HCT116 (cell line): ENCODE results near the gene NAV3. TPM values are rescaled to one million over a fixed set of nuclear protein-coding genes. Genes with fewer than 3 reads are reported as not detected.

Source experiments
- ATAC-seq: fragments of 200-7000 bp; cut with Tn5 transposase; 2 replicates; pipeline ENCODE4 v1.9.1; 2020; ENCODE audit warnings: mild to moderate bottlenecking, moderate library complexity
- BruUV-seq: library from RNA; stranded (reverse); fragments of 400-500 nt; replicated peaks from 2 replicates; lab custom pipeline; 2021; lab: Mats Ljungman, UMichigan
- CTCF ChIA-PET: fragments of 300-600 bp; sonication (Branson Sonifier 250); formaldehyde crosslinking; loops from one replicate; lab custom pipeline; 2021; ENCODE audit warnings: antibody characterized with exemption; lab: Charles Lee
- POLR2A ChIA-PET: fragments of 300-600, 350-600 bp; sonication (Branson Sonifier 250); formaldehyde crosslinking; loops from one replicate; lab custom pipeline; 2021; ENCODE audit warnings: antibody characterized with exemption; lab: Charles Lee
- RAD21 ChIA-PET, 2 experiments: fragments of 300-600 bp; sonication (Branson Sonifier 250); formaldehyde crosslinking; loops; one replicate each; lab custom pipeline; 2023; ENCODE audit warnings: low total read pairs in 2 of 2; ENCODE audit not compliant: uncharacterized antibody in 2 of 2, unreplicated experiment in 2 of 2, low non-redundant PET in 1 of 2; lab: Charles Lee
- DNase-seq: peaks from one replicate; pipeline ENCODE4 v3.0.0-alpha.2; 2010; ENCODE audit warnings: low read depth, low spot score
- H2AFZ ChIP-seq: fragments of 200-600 bp; shearing (Covaris generic), sonication (generic); 2 replicates; pipeline ENCODE4 v1.6.1; 2017; ENCODE audit warnings: low read depth, mixed run types, mixed read lengths, antibody characterized with exemption, low read length; ENCODE audit not compliant: poor library complexity, severe bottlenecking
- H3K27ac ChIP-seq: 2 replicates; pipeline ENCODE4 v1.5.1; 2012; ENCODE audit warnings: low read depth, low read length
- H3K27me3 ChIP-seq: fragments of 200-600 bp; sonication (generic); 2 replicates; pipeline ENCODE4 v1.6.1; 2016; ENCODE audit warnings: mixed run types, low read length, mixed read lengths; ENCODE audit not compliant: insufficient read depth
- H3K36me3 ChIP-seq, 2 experiments: fragments of 200-500 bp in 1 of 2; fragments of 200-600 bp in 1 of 2; sonication (Bioruptor generic) in 1 of 2; sonication (generic) in 1 of 2; 2 replicates each; pipeline versions ENCODE4 v1.5.1 to v1.6.1; 2014 to 2016; ENCODE audit warnings: low read length in 2 of 2, inconsistent platforms in 1 of 2, mixed read lengths in 1 of 2, mixed run types in 1 of 2; ENCODE audit not compliant: insufficient read depth in 2 of 2, control insufficient read depth in 1 of 2
- H3K4me1 ChIP-seq, 2 experiments: fragments of 200-600 bp in 1 of 2; sonication (generic) in 1 of 2; 2 replicates each; pipeline versions ENCODE4 v1.5.1 to v1.6.1; 2012 to 2017; ENCODE audit warnings: low read length in 2 of 2, inconsistent platforms in 1 of 2, mild to moderate bottlenecking in 1 of 2, mixed read lengths in 1 of 2, mixed run types in 1 of 2, moderate library complexity in 1 of 2; ENCODE audit not compliant: insufficient read depth in 2 of 2, control insufficient read depth in 1 of 2
- H3K4me2 ChIP-seq: fragments of 200-600 bp; sonication (generic); 2 replicates; pipeline ENCODE4 v1.6.1; 2017; ENCODE audit warnings: mixed run types, low read length, mixed read lengths
- H3K4me3 ChIP-seq, 2 experiments: fragments of 200-600 bp in 1 of 2; sonication (generic) in 1 of 2; replicated peaks in 1 of 2; 2 replicates each; pipeline ENCODE4 v1.5.1; 2011 to 2016; ENCODE audit warnings: low read length in 2 of 2, control low read depth in 1 of 2, low read depth in 1 of 2, mild to moderate bottlenecking in 1 of 2, mixed read lengths in 1 of 2, mixed run types in 1 of 2
- H3K79me2 ChIP-seq: fragments of 200-600 bp; sonication (generic); 2 replicates; pipeline ENCODE4 v1.6.1; 2017; ENCODE audit warnings: mild to moderate bottlenecking, mixed run types, low read length, moderate library complexity, mixed read lengths; ENCODE audit not compliant: insufficient read depth
- H3K9ac ChIP-seq: fragments of 200-600 bp; sonication (generic); 2 replicates; pipeline ENCODE4 v1.6.1; 2016; ENCODE audit warnings: low read length, mixed read lengths
- H3K9me2 ChIP-seq: fragments of 200-600 bp; sonication (generic), shearing (Covaris generic); 2 replicates; pipeline ENCODE4 v1.6.1; 2017; ENCODE audit warnings: mixed run types, mild to moderate bottlenecking, moderate library complexity; ENCODE audit not compliant: insufficient read depth
- H3K9me3 ChIP-seq, 2 experiments: fragments of 200-500 bp in 1 of 2; fragments of 200-600 bp in 1 of 2; sonication (Bioruptor generic) in 1 of 2; sonication (generic) in 1 of 2; 2 replicates each; pipeline ENCODE4 v1.6.1; 2014 to 2017; ENCODE audit warnings: low read length in 2 of 2, mixed read lengths in 2 of 2, inconsistent platforms in 1 of 2, low read depth in 1 of 2, mild to moderate bottlenecking in 1 of 2, mixed run types in 1 of 2, moderate library complexity in 1 of 2; ENCODE audit not compliant: control insufficient read depth in 1 of 2, insufficient read depth in 1 of 2
- H4K20me1 ChIP-seq: fragments of 200-600 bp; sonication (generic), shearing (Covaris generic); 2 replicates; pipeline ENCODE4 v1.6.1; 2017; ENCODE audit warnings: mixed run types, mild to moderate bottlenecking, moderate library complexity; ENCODE audit not compliant: insufficient read depth
- CBX3 ChIP-seq: IDR thresholded peaks from 2 replicates; pipeline ENCODE4 v1.6.1; 2012; ENCODE audit warnings: low read depth
- CEBPB ChIP-seq: IDR thresholded peaks from 2 replicates; pipeline ENCODE4 v1.6.1; 2012; ENCODE audit warnings: low read depth
- CTCF ChIP-seq, 3 experiments: fragments of 200-600 bp in 1 of 3; sonication (generic) in 1 of 3; IDR thresholded peaks in 2 of 3; conservative IDR thresholded peaks in 1 of 3; 2 replicates each; pipeline ENCODE4 v1.5.1; 2012 to 2017; ENCODE audit warnings: low read depth in 2 of 3, low read length in 2 of 3, antibody characterized with exemption in 1 of 3, borderline replicate concordance in 1 of 3, control low read depth in 1 of 3, mild to moderate bottlenecking in 1 of 3, mixed read lengths in 1 of 3, mixed run types in 1 of 3, moderate library complexity in 1 of 3; ENCODE audit not compliant: insufficient read depth in 1 of 3
- POLR2A ChIP-seq: IDR thresholded peaks from 2 replicates; pipeline ENCODE4 v1.7.0; 2011; ENCODE audit warnings: borderline replicate concordance; ENCODE audit not compliant: insufficient read depth, insufficient read length; ENCODE audit errors: extremely low read depth
- POLR2AphosphoS5 ChIP-seq: IDR thresholded peaks from 2 replicates; pipeline ENCODE4 v1.6.1; 2011; ENCODE audit warnings: mild to moderate bottlenecking, low read depth, low read length, moderate library complexity
- RAD21 ChIP-seq: IDR thresholded peaks from 2 replicates; pipeline ENCODE4 v1.6.1; 2012; ENCODE audit warnings: low read depth, mild to moderate bottlenecking
- SIN3A ChIP-seq: IDR thresholded peaks from 2 replicates; pipeline ENCODE4 v1.6.1; 2012; ENCODE audit warnings: low read depth
- SP1 ChIP-seq: IDR thresholded peaks from 2 replicates; pipeline ENCODE4 v1.6.1; 2012; ENCODE audit warnings: low read depth
- ZFX ChIP-seq: fragments of 450-650 bp; IDR thresholded peaks from 2 replicates; pipeline ENCODE4 v1.6.1; 2017
- ZNF274 ChIP-seq: fragments of 200-500 bp; sonication (Bioruptor generic); IDR thresholded peaks from 2 replicates; pipeline ENCODE4 v1.6.1; 2014; ENCODE audit warnings: mild to moderate bottlenecking, low read depth, low read length, inconsistent platforms
- intact Hi-C: fragments of 100-400 bp; cut with micrococcal nuclease; formaldehyde crosslinking; loops from 2 replicates; pipeline ENCODE4 v1.10.0; 2022
- total RNA-seq: library from RNA; stranded (reverse); gene quantifications from one replicate; pipeline ENCODE4 v1.2.1, GENCODE V29; 2021; ENCODE audit not compliant: unreplicated experiment

The NAV3 gene
- total RNA-seq, 1 experiment from 2014 or later = 7.8 TPM

- no peaks in the 10 kb centered on the region for H3K9me3 ChIP-seq
- H3K4me3 ChIP-seq = no peak overlapping the region
- H3K27ac ChIP-seq = no peak overlapping the region
- H2AFZ ChIP-seq = no peak overlapping the region
- DNase-seq (no peak), ATAC-seq (no peak)
- BruUV-seq = no TSS peak
- H3K9ac ChIP-seq = no peak overlapping the region
- H3K36me3 ChIP-seq = no peaks in the 10 kb centered on the region
- no peaks in the 10 kb centered on the region for H3K79me2 ChIP-seq
- intact Hi-C loops = no loop called here
- ChIA-PET POLR2A (no interaction called here), RAD21 (no interaction called here)
- no peaks in the 10 kb centered on the region for H4K20me1 ChIP-seq
- TF ChIP-seq POLR2A (no peak), SIN3A (no peak), RAD21 (no peak), POLR2AphosphoS5 (no peak), CBX3 (no peak), ZNF274 (no peak), CEBPB (no peak), SP1 (no peak), CTCF (IDR thresholded peaks at IDR 0.05 in 2 of 3, conservative IDR thresholded peaks at IDR 0.05 in 1 of 3; ENCODE audit: borderline replicate concordance in 1 of 3, insufficient read depth in 1 of 3, low read depth in 2 of 3, low read length in 2 of 3) (no peak), ZFX (no peak)
- TF ChIP-seq, all 23 proteins: peak for 0
- no peaks in the 10 kb centered on the region for H3K27me3 ChIP-seq
- H3K9me2 ChIP-seq = no peaks in the 10 kb centered on the region
- no peaks in the 10 kb centered on the region for H3K4me1 ChIP-seq
- CTCF ChIA-PET = no interaction called here
- H3K4me2 ChIP-seq = no peak overlapping the region
Observed at GRCh38 chr12:78261901-78262300, 431.2 kb downstream of the NAV3 start.
